Measurements from ENCODE around the gene RASGRP3.

DNA sequence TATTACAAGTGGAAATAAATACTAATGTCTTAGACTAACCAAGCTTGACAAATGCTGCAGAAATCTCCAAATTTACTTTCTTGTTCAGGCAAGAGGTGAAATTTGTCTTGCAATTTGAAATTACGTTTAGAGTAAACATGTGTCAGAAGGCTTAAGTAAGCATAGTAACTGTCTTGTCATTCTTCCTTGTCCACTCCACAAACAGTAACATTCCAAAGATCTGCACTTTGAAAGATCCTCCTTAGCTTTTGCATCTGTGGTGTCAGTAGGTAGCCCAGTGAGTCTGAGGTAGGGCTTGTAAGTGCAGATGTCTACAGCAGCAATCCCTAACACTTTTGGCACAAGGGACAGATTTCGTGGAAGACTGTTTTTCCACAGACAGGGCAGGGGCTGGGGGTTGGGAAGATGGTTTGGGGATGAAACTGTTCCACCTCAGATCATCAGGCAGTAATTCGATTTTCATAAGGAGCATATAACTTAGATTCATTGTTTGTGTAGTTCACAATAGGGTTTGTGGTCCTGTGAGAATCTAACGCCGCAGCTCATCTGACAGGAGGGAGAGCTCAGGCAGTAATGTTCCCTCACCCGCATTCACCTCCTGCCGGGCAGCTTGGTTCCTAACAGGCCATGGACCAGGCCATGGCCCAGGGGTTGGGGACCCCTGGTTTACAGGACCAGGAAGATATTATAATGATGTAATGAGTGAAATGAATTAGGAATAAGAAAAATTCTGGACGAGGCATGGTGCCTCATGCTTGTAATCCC lies 18.6 kb downstream of the RASGRP3 start:
- no peak for TF ChIP-seq RAD21 (IDR thresholded peaks at IDR 0.05; ENCODE audit: low read depth)
- no peak for TF ChIP-seq EGR1 (IDR thresholded peaks at IDR 0.05)

All from Ishikawa (cell line).